ENCODE data around the gene ORMDL3.

ORMDL3 gene

GRCh38 chr17:39965017-39965699 lies 37.8 kb upstream of the ORMDL3 start:
- Histone ChIP-seq H3K4me1 (ENCODE audit: control insufficient read depth, insufficient read depth, low read length, poor library complexity, severe bottlenecking) (no peaks in the 10 kb centered on the region), H3K36me3 (ENCODE audit: control insufficient read depth, insufficient read depth, low read length) (no peaks in the 10 kb centered on the region), H3K4me3 (ENCODE audit: extremely low read depth, insufficient read depth, low read length, poor library complexity, severe bottlenecking) (no peak overlapping the region), H3K27ac (ENCODE audit: low read depth, low read length, severe bottlenecking) (no peak overlapping the region), H3K9me3 (ENCODE audit: control insufficient read depth, low read length) (no peaks in the 10 kb centered on the region)
- 71 to 79% methylated on average over 8 of the region's 8 CpGs for WGBS, 2 experiments (ENCODE audit: insufficient coverage in 2 of 2)

- 87 to 89% methylated on average over 6 of the region's 6 CpGs for WGBS, 2 experiments (ENCODE audit: insufficient coverage in 2 of 2)
- Histone ChIP-seq H3K36me3 (ENCODE audit: control insufficient read depth, insufficient read depth, low read length) (no peaks in the 10 kb centered on the region), H3K27ac (ENCODE audit: low read depth, low read length, severe bottlenecking) (no peak overlapping the region), H3K4me1 (ENCODE audit: control insufficient read depth, insufficient read depth, low read length, poor library complexity, severe bottlenecking) (no peaks in the 10 kb centered on the region), H3K4me3 (ENCODE audit: extremely low read depth, insufficient read depth, low read length, poor library complexity, severe bottlenecking) (no peak overlapping the region), H3K9me3 (ENCODE audit: control insufficient read depth, low read length) (no peaks in the 10 kb centered on the region)
Observed at GRCh38 chr17:39963829-39964228, 36.4 kb upstream of the ORMDL3 start.

GRCh38 chr17:39962642-39963220 lies 35.3 kb upstream of the ORMDL3 start, which contains the start of gene GSDMA:
Gene GSDMA (plus strand): TSS chr17:39963004. CDS start chr17:39965688, 2,684 bp downstream.
- WGBS, 2 experiments (ENCODE audit: insufficient coverage in 2 of 2): 75% methylated on average over 1 of the region's 6 CpGs; no CpG with 5 or more reads in 1 of the 2 experiments
- H3K4me3 ChIP-seq (ENCODE audit: extremely low read depth, insufficient read depth, low read length, poor library complexity, severe bottlenecking): no peak within 1 kb of the TSS
- H3K36me3 ChIP-seq (ENCODE audit: control insufficient read depth, insufficient read depth, low read length): no peaks in the 10 kb centered on the region
- no peak within 1 kb of the TSS for H3K27ac ChIP-seq (ENCODE audit: low read depth, low read length, severe bottlenecking)
- no peaks in the 10 kb centered on the region for H3K9me3 ChIP-seq (ENCODE audit: control insufficient read depth, low read length)
- no peaks in the 10 kb centered on the region for H3K4me1 ChIP-seq (ENCODE audit: control insufficient read depth, insufficient read depth, low read length, poor library complexity, severe bottlenecking)

- 80 to 86% methylated on average over 2 to 6 of the region's 8 CpGs for WGBS, 2 experiments (ENCODE audit: insufficient coverage in 2 of 2)
- H3K27ac ChIP-seq (ENCODE audit: low read depth, low read length, severe bottlenecking): no peak overlapping the region
Observed at GRCh38 chr17:39960524-39961041, 33.2 kb upstream of the ORMDL3 start.

GRCh38 chr17:39955726-39956225 lies 28.4 kb upstream of the ORMDL3 start:
- Histone ChIP-seq H3K4me1 (ENCODE audit: control insufficient read depth, insufficient read depth, low read length, poor library complexity, severe bottlenecking) (peaks cover 3% of the 10 kb centered on the region), H3K9me3 (ENCODE audit: control insufficient read depth, low read length) (no peaks in the 10 kb centered on the region), H3K27ac (ENCODE audit: low read depth, low read length, severe bottlenecking) (no peak overlapping the region), H3K36me3 (ENCODE audit: control insufficient read depth, insufficient read depth, low read length) (no peaks in the 10 kb centered on the region), H3K4me3 (ENCODE audit: extremely low read depth, insufficient read depth, low read length, poor library complexity, severe bottlenecking) (no peak overlapping the region)
- 100% methylated on average over 1 of the region's 4 CpGs; no CpG with 5 or more reads in 1 of the 2 experiments for whole genome bisulfite sequencing, 2 experiments (ENCODE audit: insufficient coverage in 2 of 2)

More at GRCh38 chr17:39960524-39961041, 33.2 kb upstream of the ORMDL3 start:
- no peaks in the 10 kb centered on the region for H3K4me1 ChIP-seq (ENCODE audit: control insufficient read depth, insufficient read depth, low read length, poor library complexity, severe bottlenecking)
- no peaks in the 10 kb centered on the region for H3K36me3 ChIP-seq (ENCODE audit: control insufficient read depth, insufficient read depth, low read length)
- no peaks in the 10 kb centered on the region for H3K9me3 ChIP-seq (ENCODE audit: control insufficient read depth, low read length)
- H3K4me3 ChIP-seq (ENCODE audit: extremely low read depth, insufficient read depth, low read length, poor library complexity, severe bottlenecking): no peak overlapping the region

- Histone ChIP-seq H3K9me3 (ENCODE audit: control insufficient read depth, low read length) (no peaks in the 10 kb centered on the region), H3K27ac (ENCODE audit: low read depth, low read length, severe bottlenecking) (no peak overlapping the region), H3K4me1 (ENCODE audit: control insufficient read depth, insufficient read depth, low read length, poor library complexity, severe bottlenecking) (peaks cover 3% of the 10 kb centered on the region), H3K4me3 (ENCODE audit: extremely low read depth, insufficient read depth, low read length, poor library complexity, severe bottlenecking) (no peak overlapping the region), H3K36me3 (ENCODE audit: control insufficient read depth, insufficient read depth, low read length) (no peaks in the 10 kb centered on the region)
- WGBS, 2 experiments (ENCODE audit: insufficient coverage in 2 of 2): 82 to 89% methylated on average over 1 to 2 of the region's 4 CpGs
Observed at GRCh38 chr17:39954876-39955275, 27.5 kb upstream of the ORMDL3 start.

GRCh38 chr17:39953471-39953888 lies 26.1 kb upstream of the ORMDL3 start:
- no peak overlapping the region for H3K27ac ChIP-seq (ENCODE audit: low read depth, low read length, severe bottlenecking)
- WGBS, 2 experiments (ENCODE audit: insufficient coverage in 2 of 2): 29 to 43% methylated on average over 6 to 8 of the region's 9 CpGs
- H3K9me3 ChIP-seq (ENCODE audit: control insufficient read depth, low read length): no peaks in the 10 kb centered on the region
- peaks cover 11% of the 10 kb centered on the region for H3K4me1 ChIP-seq (ENCODE audit: control insufficient read depth, insufficient read depth, low read length, poor library complexity, severe bottlenecking)
- peak overlapping the region; percentile 33 for H3K4me3 ChIP-seq (ENCODE audit: extremely low read depth, insufficient read depth, low read length, poor library complexity, severe bottlenecking)
- no peaks in the 10 kb centered on the region for H3K36me3 ChIP-seq (ENCODE audit: control insufficient read depth, insufficient read depth, low read length)

- Histone ChIP-seq H3K27ac (ENCODE audit: low read depth, low read length, severe bottlenecking) (no peak overlapping the region), H3K4me3 (ENCODE audit: extremely low read depth, insufficient read depth, low read length, poor library complexity, severe bottlenecking) (peak overlapping the region; percentile 33), H3K9me3 (ENCODE audit: control insufficient read depth, low read length) (no peaks in the 10 kb centered on the region), H3K36me3 (ENCODE audit: control insufficient read depth, insufficient read depth, low read length) (no peaks in the 10 kb centered on the region), H3K4me1 (ENCODE audit: control insufficient read depth, insufficient read depth, low read length, poor library complexity, severe bottlenecking) (peaks cover 11% of the 10 kb centered on the region)
- 3 to 6% methylated on average over 8 to 22 of the region's 55 CpGs for WGBS, 2 experiments (ENCODE audit: insufficient coverage in 2 of 2)
Observed at GRCh38 chr17:39952680-39953470, 25.5 kb upstream of the ORMDL3 start.

GRCh38 chr17:39951924-39952679 lies 24.7 kb upstream of the ORMDL3 start:
- H3K9me3 ChIP-seq (ENCODE audit: control insufficient read depth, low read length): no peaks in the 10 kb centered on the region
- H3K27ac ChIP-seq (ENCODE audit: low read depth, low read length, severe bottlenecking): no peak overlapping the region
- H3K4me1 ChIP-seq (ENCODE audit: control insufficient read depth, insufficient read depth, low read length, poor library complexity, severe bottlenecking): peaks cover 11% of the 10 kb centered on the region
- H3K36me3 ChIP-seq (ENCODE audit: control insufficient read depth, insufficient read depth, low read length): no peaks in the 10 kb centered on the region
- 69 to 79% methylated on average over 14 to 17 of the region's 22 CpGs for WGBS, 2 experiments (ENCODE audit: insufficient coverage in 2 of 2)
- peak overlapping the region; percentile 30 for H3K4me3 ChIP-seq (ENCODE audit: extremely low read depth, insufficient read depth, low read length, poor library complexity, severe bottlenecking)

- H3K4me1 ChIP-seq (ENCODE audit: control insufficient read depth, insufficient read depth, low read length, poor library complexity, severe bottlenecking): peaks cover 11% of the 10 kb centered on the region
- H3K36me3 ChIP-seq (ENCODE audit: control insufficient read depth, insufficient read depth, low read length): no peaks in the 10 kb centered on the region
- no peaks in the 10 kb centered on the region for H3K9me3 ChIP-seq (ENCODE audit: control insufficient read depth, low read length)
- no peak overlapping the region for H3K27ac ChIP-seq (ENCODE audit: low read depth, low read length, severe bottlenecking)
- 81 to 98% methylated on average over 3 of the region's 5 CpGs for WGBS, 2 experiments (ENCODE audit: insufficient coverage in 2 of 2)
- H3K4me3 ChIP-seq (ENCODE audit: extremely low read depth, insufficient read depth, low read length, poor library complexity, severe bottlenecking): no peak overlapping the region
Observed at GRCh38 chr17:39950871-39951348, 23.5 kb upstream of the ORMDL3 start.
